Activated naive CD4-positive, alpha-beta T cell treated with anti-CD3 and anti-CD28 coated beads, Interleukin-2, amount 10 ng/mL, durations not matched to agents 7 days and 5 days (primary cell): ENCODE data around the gene PTPN4.
A peak's percentile ranks its signal among the peaks of the same experiment; 100 is the strongest.

Experiments used
- CTCF ChIA-PET: fragments of 350-600 bp; sonication (Branson Sonifier 250); formaldehyde crosslinking; loops from one replicate; lab custom pipeline; 2021; ENCODE audit warnings: antibody characterized with exemption; lab: Charles Lee
- DNase-seq: peaks from one replicate; pipeline ENCODE4 v3.0.0-alpha.2; 2020
- H3K27ac Mint-ChIP-seq: one replicate; pipeline ENCODE4 v1.8.0; 2021; ENCODE audit warnings: mild to moderate bottlenecking, moderate library complexity, mixed read lengths
- H3K27me3 Mint-ChIP-seq: one replicate; pipeline ENCODE4 v1.8.0; 2021; ENCODE audit warnings: mild to moderate bottlenecking, mixed read lengths
- H3K36me3 Mint-ChIP-seq: one replicate; pipeline ENCODE4 v1.8.0; 2021; ENCODE audit warnings: mixed read lengths
- H3K4me1 Mint-ChIP-seq: one replicate; pipeline ENCODE4 v1.8.0; 2021; ENCODE audit warnings: mixed read lengths
- H3K4me3 Mint-ChIP-seq: one replicate; pipeline ENCODE4 v1.8.0; 2021; ENCODE audit warnings: mild to moderate bottlenecking, moderate library complexity, mixed read lengths
- H3K9me3 Mint-ChIP-seq: one replicate; pipeline ENCODE4 v1.8.0; 2021; ENCODE audit warnings: mixed read lengths

PTPN4 gene

DNA sequence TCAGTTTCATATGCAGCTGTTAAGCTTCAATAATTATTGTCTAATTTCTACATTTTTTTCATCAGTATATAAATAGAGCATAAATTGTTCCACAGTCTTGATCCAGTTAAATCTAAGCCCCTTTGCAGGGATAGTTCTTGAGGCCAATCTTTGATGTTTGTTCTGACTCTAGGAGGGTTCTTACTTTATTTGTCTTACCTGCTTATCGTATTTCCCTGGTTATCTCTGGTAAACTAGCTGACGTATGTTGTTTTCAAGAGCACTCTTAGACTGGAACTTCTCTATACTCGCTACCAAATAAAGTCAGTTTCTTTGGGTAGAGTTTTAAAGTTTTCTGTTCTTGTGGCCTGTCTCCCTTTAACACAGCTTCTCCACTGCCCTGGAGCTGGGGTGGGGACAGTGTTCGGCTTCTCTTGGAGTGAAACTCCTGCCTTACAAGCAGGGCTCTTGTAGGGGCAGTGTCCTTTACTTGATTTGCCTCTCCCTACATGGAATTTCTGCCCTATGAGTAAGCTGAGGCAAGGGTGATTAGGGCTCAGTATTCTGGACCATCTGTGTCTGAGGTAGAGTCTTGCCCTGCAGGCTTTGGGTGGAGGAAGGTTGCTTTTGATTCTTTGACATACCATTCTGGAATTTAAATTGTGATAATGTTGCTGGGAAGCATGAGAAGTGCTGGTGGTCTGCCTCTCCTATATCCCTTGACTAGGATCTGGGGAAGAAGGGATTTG is 90.3 kb downstream of the PTPN4 start:
- Mint-ChIP-seq H3K4me3 (no peak overlapping the region), H3K36me3 (peaks cover 44% of the 10 kb centered on the region), H3K27ac (no peak overlapping the region), H3K4me1 (peaks cover 4% of the 10 kb centered on the region), H3K9me3 (peaks cover 49% of the 10 kb centered on the region), H3K27me3 (no peaks in the 10 kb centered on the region)
- CTCF ChIA-PET = interaction anchor here (0.9 kb wide), 1 partner anchor 13 kb away, joined by 3 read pairs; no protein-coding TSS in a partner anchor
- no peak for DNase-seq

DNA sequence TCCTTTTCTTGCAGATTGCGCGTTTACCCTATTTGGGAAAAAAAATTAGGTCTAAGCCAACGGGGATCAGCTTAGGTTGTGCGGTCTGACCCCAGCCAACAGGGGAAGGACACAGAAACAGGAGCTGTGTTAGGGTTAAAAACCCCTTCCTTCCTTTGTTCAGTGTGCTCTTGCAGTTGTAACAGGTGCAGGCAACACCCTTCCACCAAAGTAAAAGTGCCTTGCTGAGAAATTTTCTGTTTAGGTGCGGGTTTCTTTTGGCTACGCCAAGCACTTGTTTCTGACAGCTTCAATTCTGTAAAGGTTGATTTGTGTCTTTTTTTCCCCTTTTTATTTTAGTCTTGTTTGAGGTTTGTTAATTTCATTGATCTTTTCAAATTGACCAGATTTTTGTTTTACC is 92.5 kb downstream of the PTPN4 start:
- Mint-ChIP-seq H3K9me3 (peaks cover 54% of the 10 kb centered on the region), H3K27me3 (no peaks in the 10 kb centered on the region), H3K27ac (no peak overlapping the region), H3K4me1 (peaks cover 11% of the 10 kb centered on the region), H3K4me3 (no peak overlapping the region), H3K36me3 (peaks cover 50% of the 10 kb centered on the region)
- CTCF ChIA-PET = interaction anchor here (0.6 kb wide), 1 partner anchor 171 kb away, joined by 3 read pairs; no protein-coding TSS in a partner anchor
- DNase-seq = no peak

GRCh38 chr2:119853777-119854399 is 94.2 kb downstream of the PTPN4 start:
- CTCF ChIA-PET = no interaction called here
- Mint-ChIP-seq H3K36me3 (peaks cover 47% of the 10 kb centered on the region), H3K27me3 (no peaks in the 10 kb centered on the region), H3K4me3 (no peak overlapping the region), H3K9me3 (peaks cover 54% of the 10 kb centered on the region), H3K4me1 (peaks cover 7% of the 10 kb centered on the region), H3K27ac (no peak overlapping the region)
- no peak for DNase-seq

- Mint-ChIP-seq H3K27me3 (no peaks in the 10 kb centered on the region), H3K9me3 (peaks cover 34% of the 10 kb centered on the region), H3K4me3 (no peak overlapping the region), H3K4me1 (peaks cover 13% of the 10 kb centered on the region), H3K27ac (no peak overlapping the region), H3K36me3 (peaks cover 28% of the 10 kb centered on the region)
- CTCF ChIA-PET = no interaction called here
- no peak for DNase-seq
Measured at GRCh38 chr2:119856469-119856901, 96.8 kb downstream of the PTPN4 start.

DNA sequence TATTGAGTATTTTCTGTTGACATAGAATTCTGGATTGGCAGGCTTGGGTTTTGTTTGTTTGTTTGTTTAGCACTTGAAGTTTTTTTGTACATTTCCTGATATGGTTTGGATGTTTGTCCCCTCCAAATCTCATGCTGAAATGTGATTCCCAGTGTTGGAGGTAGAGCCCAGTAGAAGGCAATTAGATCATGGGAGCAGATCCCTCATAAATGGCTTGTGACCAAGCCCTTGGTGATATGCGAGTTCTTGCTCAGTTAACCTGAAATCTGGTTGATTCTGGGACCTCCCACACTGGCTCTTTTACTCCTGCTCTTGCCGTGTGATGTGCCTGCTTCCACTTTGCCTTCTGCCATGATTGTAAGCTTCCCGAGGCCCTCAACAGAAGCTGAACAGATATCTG is 98.0 kb downstream of the PTPN4 start:
- peaks cover 16% of the 10 kb centered on the region for H3K36me3 Mint-ChIP-seq
- H3K4me1 Mint-ChIP-seq = peaks cover 21% of the 10 kb centered on the region
- H3K9me3 Mint-ChIP-seq = peaks cover 24% of the 10 kb centered on the region
- H3K27ac Mint-ChIP-seq = no peak overlapping the region
- H3K4me3 Mint-ChIP-seq = no peak overlapping the region
- no peak for DNase-seq
- no peaks in the 10 kb centered on the region for H3K27me3 Mint-ChIP-seq
- CTCF ChIA-PET = no interaction called here

DNA sequence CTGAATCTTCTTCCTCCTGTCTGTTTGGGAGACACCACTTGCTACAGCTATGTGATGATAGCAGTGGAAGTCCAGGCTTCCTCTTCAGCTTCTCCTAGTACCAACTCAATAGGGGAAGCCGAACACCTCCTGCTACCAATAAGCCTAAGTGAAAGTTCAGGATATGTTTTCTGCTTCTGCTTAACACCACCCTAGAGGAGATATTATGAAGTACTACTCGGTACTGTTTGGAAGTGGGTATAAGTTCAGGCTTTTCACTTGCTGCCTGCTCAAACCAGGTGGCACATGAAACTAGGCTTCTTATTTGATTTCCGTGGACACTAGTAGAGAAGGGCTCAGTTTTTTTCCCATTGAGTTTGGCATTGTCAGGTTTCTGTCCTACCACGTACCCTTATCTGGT is 99.8 kb downstream of the PTPN4 start:
- no peak overlapping the region for H3K4me3 Mint-ChIP-seq

GRCh38 chr2:119860924-119861323 is 101.2 kb downstream of the PTPN4 start:
- Mint-ChIP-seq H3K27me3 (no peaks in the 10 kb centered on the region), H3K36me3 (peaks cover 23% of the 10 kb centered on the region), H3K27ac (no peak overlapping the region), H3K9me3 (peaks cover 7% of the 10 kb centered on the region), H3K4me3 (no peak overlapping the region), H3K4me1 (peaks cover 37% of the 10 kb centered on the region)
- DNase-seq = no peak
- CTCF ChIA-PET = no interaction called here

More for the DNA sequence above, 99.8 kb downstream of the PTPN4 start:
- CTCF ChIA-PET = no interaction called here
- H3K9me3 Mint-ChIP-seq = peaks cover 16% of the 10 kb centered on the region
- no peak for DNase-seq
- peaks cover 36% of the 10 kb centered on the region for H3K4me1 Mint-ChIP-seq
- no peaks in the 10 kb centered on the region for H3K27me3 Mint-ChIP-seq
- peaks cover 24% of the 10 kb centered on the region for H3K36me3 Mint-ChIP-seq
- H3K27ac Mint-ChIP-seq = no peak overlapping the region

GRCh38 chr2:119862127-119862889 is 102.6 kb downstream of the PTPN4 start:
- peaks cover 34% of the 10 kb centered on the region for H3K4me1 Mint-ChIP-seq
- peaks cover 25% of the 10 kb centered on the region for H3K36me3 Mint-ChIP-seq
- CTCF ChIA-PET = interaction anchor here (1.7 kb wide), 1 partner anchor 13 kb away, joined by 3 read pairs; no protein-coding TSS in a partner anchor
- H3K9me3 Mint-ChIP-seq = peaks cover 3% of the 10 kb centered on the region
- no peaks in the 10 kb centered on the region for H3K27me3 Mint-ChIP-seq
- DNase-seq = no peak
- H3K27ac Mint-ChIP-seq = peak overlapping the region; percentile 71
- H3K4me3 Mint-ChIP-seq = no peak overlapping the region

DNA sequence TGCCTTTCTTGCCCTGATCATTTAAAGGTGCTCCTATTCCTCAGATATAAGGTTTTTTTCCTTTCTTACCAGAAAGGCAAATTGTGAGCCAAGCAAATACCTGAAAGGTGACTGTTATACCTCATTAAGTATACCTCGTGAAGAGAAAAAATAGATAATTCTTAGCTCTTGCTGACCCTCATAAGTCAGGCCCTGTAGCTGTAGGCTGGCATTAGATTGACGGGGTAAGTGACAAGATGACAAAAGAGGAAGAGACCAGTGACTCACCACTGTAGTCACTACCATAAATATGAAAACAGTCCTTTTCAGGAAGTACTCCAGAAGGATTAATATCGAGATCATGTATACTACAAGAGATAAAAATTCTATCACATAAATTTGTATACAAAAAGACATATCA is 104.6 kb downstream of the PTPN4 start:
- DNase-seq = no peak
- Mint-ChIP-seq H3K27ac (no peak overlapping the region), H3K9me3 (peaks cover 5% of the 10 kb centered on the region), H3K4me1 (peaks cover 45% of the 10 kb centered on the region), H3K27me3 (no peaks in the 10 kb centered on the region), H3K36me3 (peaks cover 25% of the 10 kb centered on the region), H3K4me3 (no peak overlapping the region)
- CTCF ChIA-PET = interaction anchor here (1.2 to 1.7 kb wide), 2 partner anchors 15 to 311 kb away, joined by 3 to 5 read pairs; no protein-coding TSS in a partner anchor

GRCh38 chr2:119871725-119872124 is 112.0 kb downstream of the PTPN4 start:
- Mint-ChIP-seq H3K36me3 (peaks cover 14% of the 10 kb centered on the region), H3K27me3 (no peaks in the 10 kb centered on the region), H3K9me3 (peaks cover 4% of the 10 kb centered on the region), H3K4me1 (peaks cover 14% of the 10 kb centered on the region), H3K27ac (no peak overlapping the region), H3K4me3 (no peak overlapping the region)
- DNase-seq = no peak
- CTCF ChIA-PET = no interaction called here

DNA sequence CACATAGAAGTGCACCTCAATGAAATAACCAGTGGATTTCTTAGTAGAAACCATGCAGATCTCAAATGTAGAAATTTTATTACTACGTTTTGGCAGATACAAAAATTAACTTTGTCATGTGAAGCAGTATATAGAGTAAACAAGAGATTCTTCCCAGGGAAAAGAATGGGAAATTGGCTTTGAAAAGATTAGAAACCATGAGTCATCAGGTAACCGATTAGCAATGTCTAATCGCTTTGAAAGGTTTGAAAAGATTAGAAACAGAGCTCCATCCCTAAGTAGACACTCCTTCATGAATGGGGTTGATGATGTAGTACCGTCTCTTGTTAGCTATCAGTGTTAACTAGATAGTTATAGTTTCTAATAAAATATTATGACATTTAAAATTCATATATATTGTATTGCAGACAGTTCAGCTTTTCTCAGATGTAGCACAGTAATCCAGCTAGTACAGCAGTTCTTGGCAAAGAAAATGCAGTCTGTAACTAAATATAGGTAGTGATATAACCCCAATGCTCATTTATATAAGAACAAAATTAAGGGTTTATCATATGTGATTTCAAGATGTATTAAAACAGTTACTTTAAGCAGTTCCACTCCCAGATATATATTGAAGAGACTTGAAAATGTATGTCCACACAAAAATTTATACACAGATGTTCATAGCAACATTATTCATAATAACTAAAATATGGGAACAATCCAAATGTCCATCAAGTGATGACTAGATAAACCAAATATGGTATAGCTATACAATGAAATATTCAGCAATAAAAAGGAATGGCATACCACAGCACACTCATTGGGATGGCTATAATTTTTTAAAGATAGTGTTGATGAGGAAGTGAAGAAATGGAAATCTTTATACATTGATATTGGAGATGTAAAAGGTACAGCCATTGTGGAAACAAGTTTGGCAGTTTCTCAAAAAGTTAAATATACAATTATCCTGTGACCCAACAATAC is 113.9 kb downstream of the PTPN4 start:
- Mint-ChIP-seq H3K4me3 (no peak overlapping the region), H3K9me3 (peaks cover 2% of the 10 kb centered on the region), H3K27ac (no peak overlapping the region), H3K27me3 (no peaks in the 10 kb centered on the region), H3K4me1 (peaks cover 3% of the 10 kb centered on the region), H3K36me3 (peaks cover 13% of the 10 kb centered on the region)
- DNase-seq = no peak
- CTCF ChIA-PET = no interaction called here

GRCh38 chr2:119879502-119879901 is 119.8 kb downstream of the PTPN4 start:
- Mint-ChIP-seq H3K27ac (no peak overlapping the region), H3K36me3 (peaks cover 8% of the 10 kb centered on the region), H3K4me3 (no peak overlapping the region), H3K4me1 (peaks cover 10% of the 10 kb centered on the region), H3K27me3 (no peaks in the 10 kb centered on the region), H3K9me3 (no peaks in the 10 kb centered on the region)
- CTCF ChIA-PET = no interaction called here
- DNase-seq = no peak

- H3K4me1 Mint-ChIP-seq = no peaks in the 10 kb centered on the region
- CTCF ChIA-PET = no interaction called here
- no peak overlapping the region for H3K27ac Mint-ChIP-seq
- DNase-seq = no peak
- no peaks in the 10 kb centered on the region for H3K27me3 Mint-ChIP-seq
- peaks cover 47% of the 10 kb centered on the region for H3K36me3 Mint-ChIP-seq
- H3K9me3 Mint-ChIP-seq = peaks cover 12% of the 10 kb centered on the region
- no peak overlapping the region for H3K4me3 Mint-ChIP-seq
Measured at GRCh38 chr2:119888680-119889079, 129.0 kb downstream of the PTPN4 start.
